K562 (cell line): ENCODE data around the gene DOCK1. TPM values are rescaled to one million over a fixed set of nuclear protein-coding genes. Genes with fewer than 3 reads are reported as not detected.

Experiments used
- ATAC-seq: fragments of 200-7000 bp; cut with Tn5 transposase; 3 replicates; pipeline ENCODE4 v1.9.1; 2020; ENCODE audit warnings: moderate library complexity
- BruUV-seq: library from RNA; stranded (reverse); fragments of 400-500 nt; replicated peaks from 2 replicates; lab custom pipeline; 2021; lab: Mats Ljungman, UMichigan
- CTCF ChIA-PET: fragments of 300-600 bp; formaldehyde crosslinking; extraction: SDS; loops from one replicate; lab custom pipeline; 2021; ENCODE audit warnings: low intra/inter-chr PET ratio; lab: Yijun Ruan, JAX
- POLR2A ChIA-PET: fragments of 300-600, 350-650 bp; sonication (Branson Sonifier 250); formaldehyde crosslinking; extraction: SDS; loops from one replicate; lab custom pipeline; 2021; ENCODE audit warnings: antibody characterized with exemption, inconsistent platforms; lab: Yijun Ruan, JAX
- DNase-seq, 4 experiments: peaks; one replicate each; pipeline versions ENCODE4 v3.0.0 to v3.0.0-alpha.2; 2011 to 2018; ENCODE audit warnings: low spot score in 3 of 4, mixed read lengths in 3 of 4; ENCODE audit errors: extremely low read depth in 1 of 4
- FAIRE-seq: peaks from 2 replicates; lab custom pipeline; 2011; peaks lifted over from hg19 to GRCh38; lab: Jason Lieb, UNC
- H2AFZ ChIP-seq: 2 replicates; pipeline ENCODE4 v1.6.0; 2011; ENCODE audit warnings: low read depth, low read length, control low read depth, inconsistent platforms
- H3K27ac ChIP-seq: fragments of 200-600 bp; 3 replicates; pipeline ENCODE4 v1.8.0; 2011; ENCODE audit warnings: low read depth, mild to moderate bottlenecking, control low read depth, inconsistent platforms, low read length, moderate library complexity, mixed read lengths; ENCODE audit errors: extremely low read depth
- H3K27me3 ChIP-seq, 2 experiments: fragments of 300-600 bp in 1 of 2; 2 replicates in 1 of 2; 3 replicates in 1 of 2; pipeline versions ENCODE4 v1.6.0 to v1.8.0; 2011; ENCODE audit warnings: inconsistent platforms in 2 of 2, low read length in 2 of 2, mild to moderate bottlenecking in 1 of 2, mixed read lengths in 1 of 2, moderate library complexity in 1 of 2; ENCODE audit not compliant: control insufficient read depth in 2 of 2, insufficient read depth in 2 of 2
- H3K36me3 ChIP-seq: fragments of 300-600 bp; 3 replicates; pipeline ENCODE4 v1.8.0; 2011; ENCODE audit warnings: mild to moderate bottlenecking, low read length, inconsistent platforms; ENCODE audit not compliant: control insufficient read depth, insufficient read depth
- H3K4me1 ChIP-seq, 2 experiments: fragments of 200-600 bp in 1 of 2; replicated peaks in 1 of 2; 2 replicates in 1 of 2; 3 replicates in 1 of 2; pipeline versions ENCODE4 v1.5.1 to v1.8.0; 2011; ENCODE audit warnings: inconsistent platforms in 2 of 2, low read length in 2 of 2, mild to moderate bottlenecking in 1 of 2, mixed read lengths in 1 of 2, moderate library complexity in 1 of 2; ENCODE audit not compliant: control insufficient read depth in 2 of 2, insufficient read depth in 2 of 2
- H3K4me2 ChIP-seq: 2 replicates; pipeline ENCODE4 v1.6.1; 2011; ENCODE audit warnings: low read length, control low read depth, inconsistent platforms, mixed read lengths; ENCODE audit not compliant: insufficient read depth
- H3K4me3 ChIP-seq: fragments of 200-600 bp; sonication (generic), shearing (Covaris generic); 2 replicates; pipeline ENCODE4 v1.5.1; 2016; ENCODE audit warnings: control low read depth, inconsistent platforms
- H3K79me2 ChIP-seq: fragments of 200-600 bp; 3 replicates; pipeline ENCODE4 v1.8.0; 2011; ENCODE audit warnings: low read length, inconsistent platforms; ENCODE audit not compliant: control insufficient read depth, insufficient read depth
- H3K9ac ChIP-seq, 2 experiments: 2 replicates each; pipeline versions ENCODE4 v1.6.0 to v1.6.1; 2011; ENCODE audit warnings: low read depth in 2 of 2, low read length in 2 of 2, control low read depth in 1 of 2, inconsistent platforms in 1 of 2, mild to moderate bottlenecking in 1 of 2, mixed read lengths in 1 of 2; ENCODE audit not compliant: insufficient read depth in 1 of 2
- H3K9me1 ChIP-seq: one replicate; pipeline ENCODE4 v1.6.0; 2011; ENCODE audit warnings: inconsistent platforms, mild to moderate bottlenecking, low read length, moderate library complexity; ENCODE audit not compliant: control insufficient read depth, insufficient read depth
- H3K9me3 ChIP-seq: replicated peaks from 2 replicates; pipeline ENCODE4 v1.5.1; 2011; ENCODE audit warnings: low read depth, low read length, inconsistent platforms; ENCODE audit not compliant: control insufficient read depth, insufficient read depth
- H4K20me1 ChIP-seq: replicated peaks from 2 replicates; pipeline ENCODE4 v1.6.1; 2011; ENCODE audit warnings: low read length, inconsistent platforms, mixed read lengths; ENCODE audit not compliant: control insufficient read depth, insufficient read depth
- ARHGAP35 ChIP-seq: fragments of 450-650 bp; IDR thresholded peaks from 2 replicates; pipeline ENCODE4 v1.6.1; 2018; ENCODE audit not compliant: partially characterized antibody
- BMI1 ChIP-seq: fragments of 150-350 bp; IDR thresholded peaks from 2 replicates; pipeline ENCODE4 v1.6.1; 2014; ENCODE audit warnings: low read length
- ILF3 ChIP-seq: fragments of 450-650 bp; IDR thresholded peaks from 2 replicates; pipeline ENCODE4 v1.6.1; 2018; ENCODE audit warnings: antibody characterized with exemption, mild to moderate bottlenecking, moderate library complexity, borderline replicate concordance
- KAT7 ChIP-seq: sonication (generic); formaldehyde crosslinking; IDR thresholded peaks from 2 replicates; pipeline ENCODE4 v1.8.0; 2022; ENCODE audit warnings: missing genetic modification reagents, mild to moderate bottlenecking, borderline replicate concordance
- MLX ChIP-seq, 2 experiments: fragments of 450-650 bp in 1 of 2; sonication (generic) in 1 of 2; formaldehyde crosslinking; conservative IDR thresholded peaks; 2 replicates each; pipeline versions ENCODE4 v1.4.0 to v1.8.1; 2020 to 2022; ENCODE audit warnings: mild to moderate bottlenecking in 1 of 2, missing genetic modification reagents in 1 of 2
- NBN ChIP-seq: fragments of 450-650 bp; IDR thresholded peaks from 2 replicates; pipeline ENCODE4 v1.6.1; 2016; ENCODE audit warnings: low read depth, mild to moderate bottlenecking
- SMC3 ChIP-seq: conservative IDR thresholded peaks from 2 replicates; pipeline ENCODE4 v1.6.1; 2011; ENCODE audit warnings: low read depth, low read length, improper control_type of control experiment; ENCODE audit not compliant: insufficient read depth
- SREBF1 ChIP-seq: fragments of 150-350 bp; IDR thresholded peaks from 2 replicates; pipeline ENCODE4 v1.6.1; 2014; ENCODE audit warnings: antibody characterized with exemption, low read depth, low read length, borderline replicate concordance
- WHSC1 ChIP-seq: IDR thresholded peaks from one replicate; pipeline ENCODE4 v1.6.1; 2012; ENCODE audit warnings: low read length, control low read depth, inconsistent platforms
- YBX1 ChIP-seq: fragments of 450-650 bp; IDR thresholded peaks from 2 replicates; pipeline ENCODE4 v1.7.1; 2016; ENCODE audit warnings: mild to moderate bottlenecking
- ZBTB33 ChIP-seq: sonication (generic); formaldehyde crosslinking; IDR thresholded peaks from 2 replicates; pipeline ENCODE4 v1.8.1; 2023; ENCODE audit warnings: mild to moderate bottlenecking, missing genetic modification reagents
- ZNF717 ChIP-seq: fragments of 250-450 bp; sonication (Bioruptor Pico); IDR thresholded peaks from 2 replicates; pipeline ENCODE4 v1.5.0; 2021
- WGBS: fragments of 100-300 bp; shearing (Covaris generic); methylation state at CpG from one replicate; pipeline ENCODE4 v1.1.6; 2016; ENCODE audit warnings: low coverage, mixed read lengths; ENCODE audit not compliant: insufficient coverage; ENCODE audit errors: missing lambda C conversion rate; 5-methylcytosine and 5-hydroxymethylcytosine counted together
- in situ Hi-C: fragments of 300-500 bp; cut with MboI; formaldehyde crosslinking; loops from 4 replicates; pipeline ENCODE4 v1.15.0; 2018; ENCODE audit warnings: inconsistent platforms, mixed read lengths
- intact Hi-C: fragments of 100-400 bp; cut with micrococcal nuclease; formaldehyde crosslinking; loops from 2 replicates; pipeline ENCODE4 v1.14.2; 2022
- polyA plus RNA-seq, 8 experiments: library from polyadenylated mRNA; depleted of rRNA in 4 of 8; stranded (reverse) in 5 of 8; unstranded in 3 of 8; fragments of >200 nt; fragmentation: Nextera tagmentation in 2 of 8; fragmentation: Illumina TruSeq in 1 of 8; extraction: Ambion mirVana in 2 of 8; extraction: Trizol in 1 of 8; gene quantifications; 2 replicates each; pipeline versions ENCODE4 v1.2.1 to v1.2.3, GENCODE V29; 2011 to 2014; ENCODE audit warnings: inconsistent platforms in 1 of 8, missing spikeins in 1 of 8
- total RNA-seq, 7 experiments: library from RNA; depleted of rRNA in 6 of 7; stranded (reverse); fragments of >200 nt in 6 of 7; fragmentation: Illumina TruSeq in 2 of 7; extraction: Trizol in 2 of 7; gene quantifications; 2 replicates each; pipeline versions ENCODE4 v1.2.1 to v1.2.3, GENCODE V29; 2011 to 2021; ENCODE audit warnings: low replicate concordance in 1 of 7
- TF ChIP-seq, protein P1 (sequence below): fragments of 250-450 bp; sonication (Bioruptor Pico); IDR thresholded peaks from 2 replicates; pipeline ENCODE4 v1.6.1; 2021; ENCODE audit warnings: mild to moderate bottlenecking

The DOCK1 gene
- total and polyA plus RNA-seq, 9 of the 15 experiments (the other 6 are each of a cell fraction or from before 2014, with no cell fraction given): 0.31 TPM; not detected in 8

- Histone ChIP-seq H3K4me1 (no peaks in the 10 kb centered on the region), H3K9me1 (no peaks in the 10 kb centered on the region), H3K36me3 (no peaks in the 10 kb centered on the region), H3K9me3 (no peaks in the 10 kb centered on the region), H3K9ac (no peak overlapping the region), H3K79me2 (no peaks in the 10 kb centered on the region), H3K27me3 (no peaks in the 10 kb centered on the region), H3K27ac (no peak overlapping the region), H3K4me2 (no peak overlapping the region), H4K20me1 (no peaks in the 10 kb centered on the region), H3K4me3 (no peak overlapping the region), H2AFZ (no peak overlapping the region)
- FAIRE-seq (no peak), ATAC-seq (no peak), DNase-seq (no peak)
- POLR2A ChIA-PET: no interaction called here
- in situ Hi-C loops (no loop called here), intact Hi-C loops (no loop called here)
- TF ChIP-seq KAT7 (CRISPR knock-in tag) (no peak), BMI1 (no peak), SMC3 (no peak), WHSC1 (no peak), YBX1 (no peak), SREBF1 (no peak), MLX (CRISPR knock-in tag; conservative IDR thresholded peaks at IDR 0.05) (no peak), ILF3 (no peak), ZBTB33 (CRISPR knock-in tag) (no peak), ARHGAP35 (no peak), ZNF717 (CRISPR knock-in tag) (no peak), NBN (no peak)
- TF ChIP-seq, protein P1, sequence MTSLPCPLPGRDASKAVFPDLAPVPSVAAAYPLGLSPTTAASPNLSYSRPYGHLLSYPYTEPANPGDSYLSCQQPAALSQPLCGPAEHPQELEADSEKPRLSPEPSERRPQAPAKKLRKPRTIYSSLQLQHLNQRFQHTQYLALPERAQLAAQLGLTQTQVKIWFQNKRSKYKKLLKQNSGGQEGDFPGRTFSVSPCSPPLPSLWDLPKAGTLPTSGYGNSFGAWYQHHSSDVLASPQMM (CRISPR knock-in tag): no peak
- 0% methylated on average over 4 of the region's 5 CpGs for whole genome bisulfite sequencing
- CTCF ChIA-PET: no interaction called here
- no TSS peak for BruUV-seq
These were observed 285.2 kb downstream of the DOCK1 start for GRCh38 chr10:127190427-127190826.
